ENCODE data around the gene RFT1.

DNA sequence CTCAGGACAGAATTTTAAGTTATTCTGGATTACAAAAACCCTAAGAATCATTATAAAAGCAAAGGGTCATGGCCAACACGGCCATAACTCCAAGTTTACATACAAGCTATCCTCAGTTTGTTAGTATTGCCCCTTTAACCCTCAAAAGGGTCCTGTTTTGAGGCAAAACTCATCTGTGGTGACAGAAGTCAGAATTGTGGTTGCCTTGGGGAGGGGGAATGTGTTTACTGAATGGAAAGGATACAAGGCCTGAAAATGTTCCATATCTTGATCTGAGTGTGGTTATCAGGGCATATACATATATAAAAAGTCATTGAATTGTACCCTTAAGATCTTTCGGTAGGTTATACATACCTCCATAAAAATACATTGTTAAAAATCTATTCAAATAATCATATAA lies 86.5 kb downstream of the RFT1 start:
- TF ChIP-seq, protein P1, sequence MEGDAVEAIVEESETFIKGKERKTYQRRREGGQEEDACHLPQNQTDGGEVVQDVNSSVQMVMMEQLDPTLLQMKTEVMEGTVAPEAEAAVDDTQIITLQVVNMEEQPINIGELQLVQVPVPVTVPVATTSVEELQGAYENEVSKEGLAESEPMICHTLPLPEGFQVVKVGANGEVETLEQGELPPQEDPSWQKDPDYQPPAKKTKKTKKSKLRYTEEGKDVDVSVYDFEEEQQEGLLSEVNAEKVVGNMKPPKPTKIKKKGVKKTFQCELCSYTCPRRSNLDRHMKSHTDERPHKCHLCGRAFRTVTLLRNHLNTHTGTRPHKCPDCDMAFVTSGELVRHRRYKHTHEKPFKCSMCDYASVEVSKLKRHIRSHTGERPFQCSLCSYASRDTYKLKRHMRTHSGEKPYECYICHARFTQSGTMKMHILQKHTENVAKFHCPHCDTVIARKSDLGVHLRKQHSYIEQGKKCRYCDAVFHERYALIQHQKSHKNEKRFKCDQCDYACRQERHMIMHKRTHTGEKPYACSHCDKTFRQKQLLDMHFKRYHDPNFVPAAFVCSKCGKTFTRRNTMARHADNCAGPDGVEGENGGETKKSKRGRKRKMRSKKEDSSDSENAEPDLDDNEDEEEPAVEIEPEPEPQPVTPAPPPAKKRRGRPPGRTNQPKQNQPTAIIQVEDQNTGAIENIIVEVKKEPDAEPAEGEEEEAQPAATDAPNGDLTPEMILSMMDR (IDR thresholded peaks at IDR 0.05), result no peak
- TF ChIP-seq POLR2A (IDR thresholded peaks at IDR 0.05) (no peak), POLR2AphosphoS5 (IDR thresholded peaks at IDR 0.05) (no peak), EP300 (IDR thresholded peaks at IDR 0.05) (no peak)
